Esophagus muscularis mucosa (tissue), 4 donors: ENCODE measurements around the gene THSD1.

Experiments
- EP300 ChIP-seq: sonication (generic); formaldehyde crosslinking; IDR thresholded peaks from one replicate; pipeline ENCODE4 v1.6.1; 2017; ENCODE audit warnings: antibody characterized with exemption
- POLR2A ChIP-seq: fragments of 450-650 bp; IDR thresholded peaks from one replicate; pipeline ENCODE4 v1.6.1; 2017; ENCODE audit warnings: antibody characterized with exemption, moderate library complexity, mild to moderate bottlenecking, low read depth
- POLR2AphosphoS5 ChIP-seq, 2 donors: sonication (generic); formaldehyde crosslinking; IDR thresholded peaks; one replicate each; pipeline ENCODE4 v1.6.1; 2017; ENCODE audit warnings: antibody characterized with exemption in 2 of 2
- TF ChIP-seq, protein P1 (sequence below), 3 experiments: fragments of 200-600 bp in 2 of 3; fragments of 450-650 bp in 1 of 3; sonication (generic) in 2 of 3; IDR thresholded peaks; one replicate each; pipeline ENCODE4 v1.5.1; 2017 to 2019; ENCODE audit warnings: antibody characterized with exemption in 3 of 3, mild to moderate bottlenecking in 2 of 3, moderate library complexity in 1 of 3

GRCh38 chr13:52406629-52407028 lies 657 bp upstream of the THSD1 start:
- TF ChIP-seq, protein P1, sequence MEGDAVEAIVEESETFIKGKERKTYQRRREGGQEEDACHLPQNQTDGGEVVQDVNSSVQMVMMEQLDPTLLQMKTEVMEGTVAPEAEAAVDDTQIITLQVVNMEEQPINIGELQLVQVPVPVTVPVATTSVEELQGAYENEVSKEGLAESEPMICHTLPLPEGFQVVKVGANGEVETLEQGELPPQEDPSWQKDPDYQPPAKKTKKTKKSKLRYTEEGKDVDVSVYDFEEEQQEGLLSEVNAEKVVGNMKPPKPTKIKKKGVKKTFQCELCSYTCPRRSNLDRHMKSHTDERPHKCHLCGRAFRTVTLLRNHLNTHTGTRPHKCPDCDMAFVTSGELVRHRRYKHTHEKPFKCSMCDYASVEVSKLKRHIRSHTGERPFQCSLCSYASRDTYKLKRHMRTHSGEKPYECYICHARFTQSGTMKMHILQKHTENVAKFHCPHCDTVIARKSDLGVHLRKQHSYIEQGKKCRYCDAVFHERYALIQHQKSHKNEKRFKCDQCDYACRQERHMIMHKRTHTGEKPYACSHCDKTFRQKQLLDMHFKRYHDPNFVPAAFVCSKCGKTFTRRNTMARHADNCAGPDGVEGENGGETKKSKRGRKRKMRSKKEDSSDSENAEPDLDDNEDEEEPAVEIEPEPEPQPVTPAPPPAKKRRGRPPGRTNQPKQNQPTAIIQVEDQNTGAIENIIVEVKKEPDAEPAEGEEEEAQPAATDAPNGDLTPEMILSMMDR (IDR thresholded peaks at IDR 0.05) = no peak
- TF ChIP-seq POLR2A = no peak
- no peak for TF ChIP-seq EP300
- TF ChIP-seq POLR2AphosphoS5 (IDR thresholded peaks at IDR 0.05) = no peak
